Right atrium auricular region (tissue), 2 donors: ENCODE measurements around the gene RNASEH1. TPM values are rescaled to one million over a fixed set of nuclear protein-coding genes. Genes with fewer than 3 reads are reported as not detected.
"Not testable (repeated sequence)": the region's sequence is repeated elsewhere in the genome, so short reads cannot be mapped to it uniquely, and the experiment has no call there.

Experiments
- DNase-seq: peaks from one replicate; pipeline ENCODE4 v3.0.0-alpha.2; 2019; ENCODE audit warnings: low spot score
- H3K27ac ChIP-seq, 2 donors: fragments of 200-600 bp; sonication (generic); 1 replicate in 1 of 2; 2 replicates in 1 of 2; pipeline ENCODE4 v1.5.1; 2016 to 2019
- H3K27me3 ChIP-seq, 2 donors: fragments of 200-600 bp; sonication (generic); one replicate each; pipeline versions ENCODE4 v1.5.1 to v1.6.0; 2017 to 2019
- H3K36me3 ChIP-seq: fragments of 200-600 bp; sonication (generic); one replicate; pipeline ENCODE4 v1.5.1; 2016
- H3K4me1 ChIP-seq, 2 donors: fragments of 200-600 bp; sonication (generic); one replicate each; pipeline versions ENCODE4 v1.5.1 to v1.6.0; 2017 to 2019
- H3K4me3 ChIP-seq, 2 donors: fragments of 200-600 bp; sonication (generic); 1 replicate in 1 of 2; 2 replicates in 1 of 2; pipeline ENCODE4 v1.5.1; 2017 to 2019; ENCODE audit warnings: mild to moderate bottlenecking in 1 of 2, moderate library complexity in 1 of 2
- H3K9me3 ChIP-seq, 2 donors: fragments of 200-600 bp; sonication (generic); one replicate each; pipeline ENCODE4 v1.5.1; 2019
- CTCF ChIP-seq, 2 donors: fragments of 200-600 bp; sonication (generic); IDR thresholded peaks; one replicate each; pipeline ENCODE4 v1.5.1; 2019; ENCODE audit warnings: antibody characterized with exemption in 2 of 2
- total RNA-seq, 2 donors: library from RNA; depleted of rRNA; stranded (reverse); fragments of >200 nt; gene quantifications; one replicate each; pipeline ENCODE4 v1.1.0, GENCODE V29; 2016

RNASEH1 gene
- total RNA-seq, 2 donors from 2014 or later = 16.9 to 18.6 TPM

- no peaks in the 10 kb centered on the region for H3K27me3 ChIP-seq
- H3K9me3 ChIP-seq = no peaks in the 10 kb centered on the region
- peaks cover 0 to 21% of the 10 kb centered on the region in 2 donors for H3K4me1 ChIP-seq
- no peak for TF ChIP-seq CTCF (IDR thresholded peaks at IDR 0.05)
- H3K27ac ChIP-seq = peak overlapping the region; percentile 76 to 83
- peaks cover 39% of the 10 kb centered on the region for H3K36me3 ChIP-seq
- no peak for DNase-seq
- H3K4me3 ChIP-seq = no peak overlapping the region
Measured at GRCh38 chr2:3584076-3584475, 25.9 kb upstream of the RNASEH1 start.

- Histone ChIP-seq H3K27me3 (no peaks in the 10 kb centered on the region), H3K27ac (no peak overlapping the region), H3K4me1 (peaks cover 0 to 46% of the 10 kb centered on the region in 2 donors), H3K4me3 (no peak overlapping the region), H3K9me3 (no peaks in the 10 kb centered on the region), H3K36me3 (peaks cover 64% of the 10 kb centered on the region)
- no peak for DNase-seq
- no peak for TF ChIP-seq CTCF (IDR thresholded peaks at IDR 0.05)
Measured at GRCh38 chr2:3581367-3582262, 23.5 kb upstream of the RNASEH1 start.

GRCh38 chr2:3580449-3580848 is 22.3 kb upstream of the RNASEH1 start:
- TF ChIP-seq CTCF (IDR thresholded peaks at IDR 0.05) = no peak
- Histone ChIP-seq H3K36me3 (peaks cover 72% of the 10 kb centered on the region), H3K4me1 (peaks cover 0 to 47% of the 10 kb centered on the region in 2 donors), H3K27me3 (no peaks in the 10 kb centered on the region), H3K4me3 (no peak overlapping the region), H3K9me3 (no peaks in the 10 kb centered on the region), H3K27ac (no peak overlapping the region)
- no peak for DNase-seq

GRCh38 chr2:3578987-3579386 is 20.9 kb upstream of the RNASEH1 start:
- H3K9me3 ChIP-seq = no peaks in the 10 kb centered on the region
- no peak for TF ChIP-seq CTCF (IDR thresholded peaks at IDR 0.05)
- peak overlapping the region in 1 of 2 donors; percentile 14 for H3K27ac ChIP-seq
- H3K36me3 ChIP-seq = peaks cover 72% of the 10 kb centered on the region
- H3K4me1 ChIP-seq = peaks cover 0 to 48% of the 10 kb centered on the region in 2 donors
- no peak overlapping the region for H3K4me3 ChIP-seq
- DNase-seq = no peak
- no peaks in the 10 kb centered on the region for H3K27me3 ChIP-seq

GRCh38 chr2:3576263-3576630 is 18.1 kb upstream of the RNASEH1 start:
- Histone ChIP-seq H3K36me3 (peaks cover 53% of the 10 kb centered on the region), H3K27ac (peak overlapping the region; percentile 90 to 96), H3K4me1 (peaks cover 0 to 48% of the 10 kb centered on the region in 2 donors), H3K4me3 (peak overlapping the region; percentile 88 to 91)
- H3K9me3 ChIP-seq, DNase-seq, H3K27me3 ChIP-seq: not testable (repeated sequence)

- peak overlapping the region; percentile 88 to 91 for H3K4me3 ChIP-seq
- H3K9me3 ChIP-seq = no peaks in the 10 kb centered on the region
- H3K27ac ChIP-seq = peak overlapping the region; percentile 90 to 96
- DNase-seq = no peak
- TF ChIP-seq CTCF (IDR thresholded peaks at IDR 0.05) = no peak
- H3K27me3 ChIP-seq = no peaks in the 10 kb centered on the region
- H3K36me3 ChIP-seq = peaks cover 49% of the 10 kb centered on the region
- peaks cover 0 to 48% of the 10 kb centered on the region in 2 donors for H3K4me1 ChIP-seq
Measured at GRCh38 chr2:3575534-3576262, 17.6 kb upstream of the RNASEH1 start.
